ENCODE results near the gene RTP3. TPM values are rescaled to one million over a fixed set of nuclear protein-coding genes. Genes with fewer than 3 reads are reported as not detected.

The RTP3 gene
- total RNA-seq, 4 donors from 2014 or later = not detected

DNA sequence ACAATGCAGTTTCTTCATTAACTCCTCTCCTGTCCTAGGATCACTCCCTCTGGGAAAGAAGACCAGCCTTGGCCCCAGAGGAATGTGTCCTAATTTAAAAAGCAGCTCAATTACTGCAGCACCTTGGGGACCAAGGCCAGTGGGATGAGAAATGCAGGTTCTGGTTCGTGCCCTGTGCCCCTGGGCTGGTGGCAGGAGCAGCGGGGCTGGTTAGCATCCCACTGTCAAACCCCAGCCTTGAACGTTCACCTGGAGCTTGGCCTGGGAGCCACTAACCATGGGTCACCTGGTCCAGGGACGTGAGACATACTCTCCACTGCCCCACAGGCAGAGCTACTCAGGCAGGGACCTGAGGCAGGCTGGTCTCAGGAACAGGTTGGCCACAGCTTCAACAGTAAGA lies 8.4 kb upstream of the RTP3 start:
- Histone ChIP-seq H3K36me3 (no peaks in the 10 kb centered on the region), H3K4me1 (peaks cover 30 to 41% of the 10 kb centered on the region in 2 donors), H3K27ac (peak overlapping the region; percentile 42 to 69 (median 57)), H3K9me3 (no peaks in the 10 kb centered on the region), H3K4me3 (replicated peaks in 1 of 3) (no peak overlapping the region), H3K27me3 (no peaks in the 10 kb centered on the region)
- no peak for TF ChIP-seq POLR2A (IDR thresholded peaks at IDR 0.05)
- TF ChIP-seq, protein P1, sequence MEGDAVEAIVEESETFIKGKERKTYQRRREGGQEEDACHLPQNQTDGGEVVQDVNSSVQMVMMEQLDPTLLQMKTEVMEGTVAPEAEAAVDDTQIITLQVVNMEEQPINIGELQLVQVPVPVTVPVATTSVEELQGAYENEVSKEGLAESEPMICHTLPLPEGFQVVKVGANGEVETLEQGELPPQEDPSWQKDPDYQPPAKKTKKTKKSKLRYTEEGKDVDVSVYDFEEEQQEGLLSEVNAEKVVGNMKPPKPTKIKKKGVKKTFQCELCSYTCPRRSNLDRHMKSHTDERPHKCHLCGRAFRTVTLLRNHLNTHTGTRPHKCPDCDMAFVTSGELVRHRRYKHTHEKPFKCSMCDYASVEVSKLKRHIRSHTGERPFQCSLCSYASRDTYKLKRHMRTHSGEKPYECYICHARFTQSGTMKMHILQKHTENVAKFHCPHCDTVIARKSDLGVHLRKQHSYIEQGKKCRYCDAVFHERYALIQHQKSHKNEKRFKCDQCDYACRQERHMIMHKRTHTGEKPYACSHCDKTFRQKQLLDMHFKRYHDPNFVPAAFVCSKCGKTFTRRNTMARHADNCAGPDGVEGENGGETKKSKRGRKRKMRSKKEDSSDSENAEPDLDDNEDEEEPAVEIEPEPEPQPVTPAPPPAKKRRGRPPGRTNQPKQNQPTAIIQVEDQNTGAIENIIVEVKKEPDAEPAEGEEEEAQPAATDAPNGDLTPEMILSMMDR (IDR thresholded peaks at IDR 0.05) = no peak
- 94 to 97% methylated on average over 3 to 4 of the region's 4 CpGs for WGBS, 2 donors
- DNase-seq = no peak
- intact Hi-C loops (cut with DNase I) = loop anchor here (2.0 kb wide), 1 partner anchor 139 kb away; no protein-coding TSS in a partner anchor

DNA sequence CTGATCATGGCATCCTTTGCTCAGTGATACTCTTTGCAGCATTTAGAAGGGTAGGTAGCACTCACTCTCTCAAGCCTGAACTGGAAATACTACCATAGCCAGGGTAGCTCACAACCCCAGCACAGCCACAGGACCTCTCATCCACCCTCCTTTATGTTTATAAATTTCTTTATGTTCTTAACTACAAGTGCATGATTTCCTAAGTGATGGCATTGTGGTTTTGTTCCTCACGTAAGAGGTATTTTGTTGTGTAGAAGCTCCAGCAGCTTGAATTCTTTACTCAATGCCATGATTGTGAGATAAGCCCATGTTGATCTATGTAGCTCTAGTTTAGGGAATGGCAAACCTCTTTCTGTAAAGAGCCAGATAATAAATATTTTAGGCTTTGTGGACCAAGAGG lies 7.9 kb upstream of the RTP3 start:
- TF ChIP-seq, protein P1 (IDR thresholded peaks at IDR 0.05) = no peak
- H3K4me1 ChIP-seq = peaks cover 25 to 36% of the 10 kb centered on the region in 2 donors
- no peak overlapping the region for H3K4me3 ChIP-seq (replicated peaks in 1 of 3)
- intact Hi-C loops (cut with DNase I) = loop anchor here (2.0 to 10.0 kb wide), 2 partner anchors 65 to 139 kb away; no protein-coding TSS in a partner anchor
- DNase-seq = no peak
- 87 to 97% methylated on average over 1 of the region's 1 CpG for WGBS, 2 donors
- H3K27me3 ChIP-seq = no peaks in the 10 kb centered on the region
- peak overlapping the region in 2 of 3 donors; percentile 42 to 57 for H3K27ac ChIP-seq
- no peaks in the 10 kb centered on the region for H3K36me3 ChIP-seq
- H3K9me3 ChIP-seq = no peaks in the 10 kb centered on the region

DNA sequence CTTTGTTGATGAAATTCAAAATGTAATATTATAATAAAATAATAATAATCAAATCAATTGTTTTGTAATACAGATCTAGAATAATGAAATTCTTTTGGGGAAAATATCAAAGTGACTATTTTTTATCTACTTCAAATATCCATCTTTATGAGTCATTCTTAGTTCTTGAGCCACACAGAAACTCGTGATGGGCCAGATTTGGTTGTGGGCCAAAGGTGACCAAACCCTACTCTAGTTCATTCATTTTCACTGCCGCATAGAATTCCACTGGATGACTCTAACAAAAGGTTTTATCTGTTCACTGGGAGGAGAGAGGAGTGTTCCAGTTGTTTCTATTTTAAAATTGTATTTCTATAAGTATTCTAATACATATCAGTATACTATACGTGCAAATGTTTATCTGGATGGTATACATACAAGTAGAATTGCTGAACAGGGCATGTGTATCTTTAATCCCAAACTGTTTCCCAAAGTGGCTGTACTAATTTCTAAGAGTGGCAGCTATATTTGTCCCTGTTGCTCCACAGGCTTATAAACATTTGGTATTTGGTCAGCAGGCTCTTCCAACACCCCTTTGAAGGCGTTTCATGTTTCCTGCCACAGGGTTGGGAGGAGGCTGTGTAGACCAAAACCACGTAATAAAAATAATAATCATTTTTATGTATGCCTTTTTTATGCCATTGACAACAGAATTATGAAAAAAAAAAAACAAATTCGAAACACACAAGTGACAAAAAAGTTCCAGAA lies 7.3 kb upstream of the RTP3 start:
- WGBS, 2 donors = 82 to 86% methylated on average over 6 of the region's 6 CpGs

DNA sequence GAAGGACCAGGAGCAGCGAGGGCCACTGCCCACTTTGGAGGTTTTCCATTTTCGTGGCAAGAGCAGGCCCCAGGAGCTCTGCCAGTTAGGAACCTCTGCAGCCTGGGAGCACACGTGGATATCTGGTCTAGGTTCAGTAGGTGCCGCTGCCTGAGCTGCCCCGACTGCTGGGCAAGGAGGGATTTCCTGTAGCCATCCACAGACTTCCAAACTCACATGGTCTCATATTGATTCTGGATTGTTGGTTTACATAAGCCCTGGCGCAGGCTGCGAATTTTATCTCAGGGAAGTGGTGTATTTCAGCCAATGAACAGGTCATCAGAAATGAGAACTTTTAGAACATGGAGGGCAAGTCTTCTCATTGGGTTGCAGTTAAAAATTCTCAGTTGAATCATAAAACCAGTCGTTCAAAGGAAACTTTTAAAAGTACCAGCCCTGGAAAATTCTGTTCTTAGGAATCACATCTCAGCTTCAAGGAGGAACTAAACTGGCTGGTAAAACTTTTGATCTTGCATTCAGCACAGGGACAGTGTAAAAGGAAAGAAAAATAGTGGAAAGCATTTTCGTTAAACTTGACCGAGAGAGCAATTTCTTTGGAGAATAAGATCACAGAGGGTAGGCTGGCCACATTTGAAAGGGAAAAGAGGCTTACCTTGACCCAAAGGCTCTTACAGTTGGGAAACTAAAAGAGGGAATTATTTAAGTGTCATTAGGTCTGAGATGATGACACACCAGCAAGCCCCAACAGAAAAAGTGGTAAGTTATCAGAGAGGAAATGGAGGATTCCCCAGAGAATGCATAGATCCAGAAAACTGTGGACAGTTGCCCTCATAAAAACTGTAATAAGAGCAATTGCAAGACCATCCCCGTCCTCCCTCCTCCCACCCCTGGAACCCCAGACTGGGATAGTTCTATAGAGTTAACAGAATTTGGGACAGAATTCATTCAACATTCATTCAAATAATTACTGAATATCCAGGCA lies 6.4 kb upstream of the RTP3 start:
- DNase-seq = no peak
- Histone ChIP-seq H3K27me3 (no peaks in the 10 kb centered on the region), H3K9me3 (no peaks in the 10 kb centered on the region), H3K4me1 (peaks cover 19 to 31% of the 10 kb centered on the region in 2 donors), H3K27ac (no peak overlapping the region), H3K36me3 (no peaks in the 10 kb centered on the region), H3K4me3 (replicated peaks in 1 of 3) (no peak overlapping the region)
- TF ChIP-seq, protein P1 (IDR thresholded peaks at IDR 0.05) = no peak
- TF ChIP-seq POLR2A (IDR thresholded peaks at IDR 0.05) = no peak
- intact Hi-C loops (cut with DNase I) = loop anchor here (10.0 kb wide), 1 partner anchor 63 kb away; no protein-coding TSS in a partner anchor
- WGBS, 2 donors = 77 to 91% methylated on average over 11 of the region's 11 CpGs

More for the DNA sequence above, 7.3 kb upstream of the RTP3 start:
- no peak overlapping the region for H3K27ac ChIP-seq
- TF ChIP-seq POLR2A (IDR thresholded peaks at IDR 0.05) = no peak
- TF ChIP-seq, protein P1 (IDR thresholded peaks at IDR 0.05) = no peak
- peaks cover 20 to 30% of the 10 kb centered on the region in 2 donors for H3K4me1 ChIP-seq
- H3K9me3 ChIP-seq = no peaks in the 10 kb centered on the region
- intact Hi-C loops (cut with DNase I) = loop anchor here (10.0 kb wide), 1 partner anchor 64 kb away; no protein-coding TSS in a partner anchor
- no peaks in the 10 kb centered on the region for H3K36me3 ChIP-seq
- no peaks in the 10 kb centered on the region for H3K27me3 ChIP-seq
- DNase-seq = no peak
- no peak overlapping the region for H3K4me3 ChIP-seq (replicated peaks in 1 of 3)

All from thyroid gland (tissue), 4 donors.